ENCODE data around the gene CTAGE8.
"Not testable (repeated sequence)": the region's sequence is repeated elsewhere in the genome, so short reads cannot be mapped to it uniquely, and the experiment has no call there.

DNA sequence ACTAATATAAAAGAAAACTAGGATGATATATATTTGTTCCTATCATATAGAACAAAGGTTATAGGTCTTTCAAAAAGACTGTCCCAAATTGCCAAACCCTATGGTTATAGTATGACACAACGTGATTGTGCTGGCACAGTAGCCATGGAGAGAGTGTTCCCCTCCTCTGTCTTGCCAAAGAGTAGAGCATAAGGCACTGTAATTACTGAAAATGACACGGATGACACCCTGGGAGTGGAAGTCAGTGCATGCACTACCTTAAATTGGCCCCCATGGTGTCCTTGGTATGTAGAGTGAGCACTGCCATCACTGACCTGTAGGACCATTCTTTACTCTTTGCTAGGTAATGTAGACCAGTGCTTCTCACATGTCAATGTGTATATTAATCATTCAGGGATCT is 36.1 kb upstream of the CTAGE8 start:
- TF ChIP-seq POLR2A (IDR thresholded peaks at IDR 0.05; ENCODE audit: low read depth, low read length); MYC (IDR thresholded peaks at IDR 0.05; ENCODE audit: low read depth, low read length); EZH2 (IDR thresholded peaks at IDR 0.05; ENCODE audit: borderline replicate concordance, low read depth, low read length, severe bottlenecking); FOS (IDR thresholded peaks at IDR 0.05; ENCODE audit: borderline replicate concordance, insufficient read depth, low read length); POLR2AphosphoS5 (IDR thresholded peaks at IDR 0.05; ENCODE audit: insufficient read depth, low read depth, low read length); GATA2 (IDR thresholded peaks at IDR 0.05; ENCODE audit: insufficient read depth, insufficient read length, low read depth, low read length); JUN (IDR thresholded peaks at IDR 0.05; ENCODE audit: borderline replicate concordance, insufficient read depth, insufficient read length, low read depth): not testable (repeated sequence)
- TF ChIP-seq, protein P1, sequence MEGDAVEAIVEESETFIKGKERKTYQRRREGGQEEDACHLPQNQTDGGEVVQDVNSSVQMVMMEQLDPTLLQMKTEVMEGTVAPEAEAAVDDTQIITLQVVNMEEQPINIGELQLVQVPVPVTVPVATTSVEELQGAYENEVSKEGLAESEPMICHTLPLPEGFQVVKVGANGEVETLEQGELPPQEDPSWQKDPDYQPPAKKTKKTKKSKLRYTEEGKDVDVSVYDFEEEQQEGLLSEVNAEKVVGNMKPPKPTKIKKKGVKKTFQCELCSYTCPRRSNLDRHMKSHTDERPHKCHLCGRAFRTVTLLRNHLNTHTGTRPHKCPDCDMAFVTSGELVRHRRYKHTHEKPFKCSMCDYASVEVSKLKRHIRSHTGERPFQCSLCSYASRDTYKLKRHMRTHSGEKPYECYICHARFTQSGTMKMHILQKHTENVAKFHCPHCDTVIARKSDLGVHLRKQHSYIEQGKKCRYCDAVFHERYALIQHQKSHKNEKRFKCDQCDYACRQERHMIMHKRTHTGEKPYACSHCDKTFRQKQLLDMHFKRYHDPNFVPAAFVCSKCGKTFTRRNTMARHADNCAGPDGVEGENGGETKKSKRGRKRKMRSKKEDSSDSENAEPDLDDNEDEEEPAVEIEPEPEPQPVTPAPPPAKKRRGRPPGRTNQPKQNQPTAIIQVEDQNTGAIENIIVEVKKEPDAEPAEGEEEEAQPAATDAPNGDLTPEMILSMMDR (IDR thresholded peaks at IDR 0.05; ENCODE audit: extremely low read depth in 1 of 2, insufficient read depth in 1 of 2, low read depth in 1 of 2, low read length in 2 of 2): not testable (repeated sequence)
- TF ChIP-seq, protein P2, sequence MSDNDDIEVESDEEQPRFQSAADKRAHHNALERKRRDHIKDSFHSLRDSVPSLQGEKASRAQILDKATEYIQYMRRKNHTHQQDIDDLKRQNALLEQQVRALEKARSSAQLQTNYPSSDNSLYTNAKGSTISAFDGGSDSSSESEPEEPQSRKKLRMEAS (IDR thresholded peaks at IDR 0.05; ENCODE audit: insufficient read depth, insufficient read length): not testable (repeated sequence)

All from endothelial cell of umbilical vein (primary cell).